LNCaP clone FGC (cell line): ENCODE data around the gene ITPA.
"Not testable (repeated sequence)": the region's sequence is repeated elsewhere in the genome, so short reads cannot be mapped to it uniquely, and the experiment has no call there.

Source experiments
- DNase-seq: peaks from one replicate; pipeline ENCODE4 v3.0.0-alpha.2; 2011; ENCODE audit warnings: low read depth
- H3K4me3 ChIP-seq: 2 replicates; pipeline ENCODE4 v1.5.1; 2011; ENCODE audit warnings: mild to moderate bottlenecking, low read depth, low read length, control low read depth
- CTCF ChIP-seq: IDR thresholded peaks from 2 replicates; pipeline ENCODE4 v1.5.1; 2012; ENCODE audit warnings: mild to moderate bottlenecking; ENCODE audit not compliant: control insufficient read depth, insufficient read depth; ENCODE audit errors: extremely low read depth

Gene ITPA

GRCh38 chr20:3208786-3209256 is 477 bp upstream of the ITPA start:
- H3K4me3 ChIP-seq, result peak overlapping the region; percentile 92
- DNase-seq, result no peak
- TF ChIP-seq CTCF, result no peak

GRCh38 chr20:3209946-3210317 is 634 bp downstream of the ITPA start:
- TF ChIP-seq CTCF, result no peak
- peak overlapping the region; percentile 92 for H3K4me3 ChIP-seq
- no peak for DNase-seq

- TF ChIP-seq CTCF, result no peak
- DNase-seq, result no peak
- H3K4me3 ChIP-seq, result peak overlapping the region; percentile 92
Measured at GRCh38 chr20:3210346-3210745, 1.0 kb downstream of the ITPA start.

- DNase-seq, result no peak
- no peak overlapping the region for H3K4me3 ChIP-seq
- no peak for TF ChIP-seq CTCF
Measured at GRCh38 chr20:3213226-3213625, 3.9 kb downstream of the ITPA start.

GRCh38 chr20:3215359-3215917 is 6.1 kb downstream of the ITPA start:
- not testable (repeated sequence) for H3K4me3 ChIP-seq, DNase-seq

GRCh38 chr20:3218307-3218988 is 9.2 kb downstream of the ITPA start:
- DNase-seq, result no peak
- peak; percentile 89 for TF ChIP-seq CTCF
- H3K4me3 ChIP-seq, result no peak overlapping the region

- TF ChIP-seq CTCF, result no peak
- no peak overlapping the region for H3K4me3 ChIP-seq
- DNase-seq, result no peak
Measured at GRCh38 chr20:3221398-3222226, 12.3 kb downstream of the ITPA start.
